H9 (cell line): ENCODE data around the gene MTTP. TPM values are rescaled to one million over a fixed set of nuclear protein-coding genes. Genes with fewer than 3 reads are reported as not detected.

ENCODE experiments used
- DNase-seq: peaks from one replicate; pipeline ENCODE4 v3.0.0-alpha.2; 2017
- H2AFZ ChIP-seq: one replicate; pipeline ENCODE4 v1.6.1; 2013; ENCODE audit warnings: mild to moderate bottlenecking, low read length, control low read depth, moderate library complexity
- H2AK5ac ChIP-seq: 2 replicates; pipeline ENCODE4 v1.6.1; 2013; ENCODE audit warnings: low read length, control low read depth, mixed read lengths; ENCODE audit not compliant: insufficient read length
- H2BK120ac ChIP-seq: one replicate; pipeline ENCODE4 v1.6.1; 2013; ENCODE audit warnings: low read depth, mild to moderate bottlenecking, low read length, control low read depth, inconsistent platforms; ENCODE audit not compliant: poor library complexity, severe bottlenecking
- H2BK12ac ChIP-seq: 2 replicates; pipeline ENCODE4 v1.6.1; 2013; ENCODE audit warnings: low read length, control low read depth, mixed read lengths, low read depth; ENCODE audit not compliant: insufficient read length
- H2BK15ac ChIP-seq: 2 replicates; pipeline ENCODE4 v1.6.1; 2013; ENCODE audit warnings: low read depth, low read length, control low read depth
- H2BK20ac ChIP-seq: one replicate; pipeline ENCODE4 v1.6.1; 2013; ENCODE audit warnings: low read depth, mild to moderate bottlenecking, low read length, control low read depth, inconsistent platforms; ENCODE audit not compliant: poor library complexity, severe bottlenecking
- H2BK5ac ChIP-seq: 2 replicates; pipeline ENCODE4 v1.6.1; 2013; ENCODE audit warnings: low read length, control low read depth, mixed read lengths; ENCODE audit not compliant: insufficient read length
- H3K14ac ChIP-seq: 2 replicates; pipeline ENCODE4 v1.6.1; 2013; ENCODE audit warnings: low read length, control low read depth; ENCODE audit not compliant: insufficient read depth
- H3K18ac ChIP-seq: 2 replicates; pipeline ENCODE4 v1.6.1; 2013; ENCODE audit warnings: low read depth, mild to moderate bottlenecking, mixed read lengths, low read length, control low read depth; ENCODE audit not compliant: insufficient read length
- H3K23ac ChIP-seq: 2 replicates; pipeline ENCODE4 v1.6.1; 2013; ENCODE audit warnings: low read length, control low read depth, mixed read lengths, low read depth; ENCODE audit not compliant: insufficient read length
- H3K23me2 ChIP-seq: 2 replicates; pipeline ENCODE4 v1.6.1; 2013; ENCODE audit warnings: low read depth, mild to moderate bottlenecking, mixed read lengths, low read length, control low read depth; ENCODE audit not compliant: insufficient read length, poor library complexity, severe bottlenecking
- H3K27ac ChIP-seq: 2 replicates; pipeline ENCODE4 v1.5.1; 2013; ENCODE audit warnings: low read length, control low read depth, mixed read lengths, low read depth; ENCODE audit not compliant: insufficient read length
- H3K27me3 ChIP-seq: 2 replicates; pipeline ENCODE4 v1.6.1; 2013; ENCODE audit warnings: low read length, control low read depth, inconsistent platforms; ENCODE audit not compliant: insufficient read depth
- H3K4ac ChIP-seq: 2 replicates; pipeline ENCODE4 v1.6.1; 2013; ENCODE audit warnings: low read depth, mild to moderate bottlenecking, control low read depth, inconsistent platforms, low read length, moderate library complexity
- H3K4me1 ChIP-seq: 2 replicates; pipeline ENCODE4 v1.6.1; 2013; ENCODE audit warnings: low read length, control low read depth, inconsistent platforms; ENCODE audit not compliant: insufficient read depth
- H3K4me2 ChIP-seq: 2 replicates; pipeline ENCODE4 v1.6.1; 2013; ENCODE audit warnings: low read length, control low read depth, mixed read lengths; ENCODE audit not compliant: insufficient read length, insufficient read depth
- H3K56ac ChIP-seq: 2 replicates; pipeline ENCODE4 v1.6.1; 2013; ENCODE audit warnings: low read depth, mild to moderate bottlenecking, mixed read lengths, low read length, control low read depth; ENCODE audit not compliant: insufficient read length
- H3K79me1 ChIP-seq: 2 replicates; pipeline ENCODE4 v1.6.1; 2013; ENCODE audit warnings: low read depth, mild to moderate bottlenecking, moderate library complexity, low read length, control low read depth, inconsistent platforms; ENCODE audit not compliant: insufficient read depth, poor library complexity, severe bottlenecking
- H3K79me2 ChIP-seq: 2 replicates; pipeline ENCODE4 v1.6.1; 2013; ENCODE audit warnings: low read length, control low read depth, inconsistent platforms; ENCODE audit not compliant: insufficient read depth
- H3K9ac ChIP-seq: 2 replicates; pipeline ENCODE4 v1.6.1; 2013; ENCODE audit warnings: low read length, control low read depth, mixed read lengths; ENCODE audit not compliant: insufficient read length; ENCODE audit errors: extremely low read depth
- H3K9me3 ChIP-seq: one replicate; pipeline ENCODE4 v1.6.1; 2013; ENCODE audit warnings: low read depth, low read length, inconsistent platforms; ENCODE audit not compliant: control insufficient read depth
- H3T11ph ChIP-seq: one replicate; pipeline ENCODE4 v1.6.1; 2013; ENCODE audit warnings: mild to moderate bottlenecking, low read length, control low read depth, inconsistent platforms
- H4K20me1 ChIP-seq: one replicate; pipeline ENCODE4 v1.6.1; 2013; ENCODE audit not compliant: control insufficient read depth, insufficient read length, insufficient read depth
- H4K5ac ChIP-seq: 2 replicates; pipeline ENCODE4 v1.6.1; 2013; ENCODE audit warnings: low read depth, mild to moderate bottlenecking, mixed read lengths, low read length, control low read depth; ENCODE audit not compliant: insufficient read length
- H4K8ac ChIP-seq: replicated peaks from 2 replicates; pipeline ENCODE4 v1.6.1; 2013; ENCODE audit warnings: low read length, control low read depth, mixed read lengths, low read depth; ENCODE audit not compliant: insufficient read length
- H4K91ac ChIP-seq: 2 replicates; pipeline ENCODE4 v1.6.1; 2013; ENCODE audit warnings: low read depth, mild to moderate bottlenecking, moderate library complexity, mixed read lengths, low read length, control low read depth; ENCODE audit not compliant: insufficient read length
- H3K27ac Mint-ChIP-seq, 3 experiments: 2 replicates in 2 of 3; 3 replicates in 1 of 3; pipeline ENCODE4 v1.8.0; 2020 to 2021; ENCODE audit warnings: mixed read lengths in 3 of 3, mild to moderate bottlenecking in 1 of 3, moderate library complexity in 1 of 3
- H3K27me3 Mint-ChIP-seq: 2 replicates; pipeline ENCODE4 v1.8.0; 2021; ENCODE audit warnings: low read depth, mild to moderate bottlenecking, moderate library complexity, mixed read lengths
- H3K36me3 Mint-ChIP-seq, 3 experiments: 2 replicates in 2 of 3; 3 replicates in 1 of 3; pipeline ENCODE4 v1.8.0; 2020 to 2021; ENCODE audit warnings: low read depth in 3 of 3, mixed read lengths in 3 of 3; ENCODE audit not compliant: insufficient read depth in 1 of 3
- H3K4me1 Mint-ChIP-seq, 2 experiments: 2 replicates each; pipeline ENCODE4 v1.8.0; 2020; ENCODE audit warnings: mixed read lengths in 2 of 2
- H3K4me3 Mint-ChIP-seq, 2 experiments: 2 replicates in 1 of 2; 3 replicates in 1 of 2; pipeline ENCODE4 v1.8.0; 2020 to 2021; ENCODE audit warnings: mild to moderate bottlenecking in 2 of 2, mixed read lengths in 2 of 2, moderate library complexity in 1 of 2
- H3K9me3 Mint-ChIP-seq, 2 experiments: 2 replicates in 1 of 2; 3 replicates in 1 of 2; pipeline ENCODE4 v1.8.0; 2020; ENCODE audit warnings: mild to moderate bottlenecking in 2 of 2, mixed read lengths in 2 of 2, moderate library complexity in 1 of 2
- CTCF ChIP-seq: fragments of 200-600 bp; sonication (generic); conservative IDR thresholded peaks from 3 replicates; pipeline ENCODE4 v1.8.0; 2021; ENCODE audit warnings: antibody characterized with exemption, mild to moderate bottlenecking
- WGBS: extraction: QIAGEN DNeasy Blood & Tissue Kit; methylation state at CpG from one replicate; pipeline ENCODE4 v1.1.7; 2013; ENCODE audit warnings: missing lambda C conversion rate, low lambda C conversion rate, mixed read lengths; ENCODE audit not compliant: insufficient read length; ENCODE audit errors: extremely low coverage; 5-methylcytosine and 5-hydroxymethylcytosine counted together
- total RNA-seq: library from RNA; stranded (reverse); gene quantifications from 2 replicates; pipeline ENCODE4 v1.2.1, GENCODE V29; 2021

Gene MTTP
- total RNA-seq, 1 experiment from 2014 or later: 0.46 TPM

GRCh38 chr4:99628040-99628439 is 53.4 kb downstream of the MTTP start:
- no peak overlapping the region for H3K4me3 Mint-ChIP-seq
- no CpG with 5 or more reads among the region's 1 CpG for WGBS
- no peaks in the 10 kb centered on the region; the same call in 1 of the 2 replicates for H3K4me1 ChIP-seq
- no peak overlapping the region for H2BK15ac ChIP-seq
- H2AK5ac ChIP-seq: no peak overlapping the region
- H3K27me3 ChIP-seq: no peaks in the 10 kb centered on the region
- no peak overlapping the region for H4K91ac ChIP-seq
- H2AFZ ChIP-seq: no peak overlapping the region
- H2BK120ac ChIP-seq: no peak overlapping the region
- H3K4me1 Mint-ChIP-seq: peaks cover 12 to 18% of the 10 kb centered on the region in 2 experiments
- H2BK5ac ChIP-seq: no peak overlapping the region
- H3K4ac ChIP-seq: no peak overlapping the region
- no peak overlapping the region for H3K23ac ChIP-seq
- no peak overlapping the region for H4K5ac ChIP-seq
- no peaks in the 10 kb centered on the region for H3K79me2 ChIP-seq
- H3K36me3 Mint-ChIP-seq: no peaks in the 10 kb centered on the region
- no peak overlapping the region for H3K56ac ChIP-seq
- H3K9me3 ChIP-seq: no peaks in the 10 kb centered on the region
- H3K27ac Mint-ChIP-seq: no peak overlapping the region
- H3K14ac ChIP-seq: no peak overlapping the region
- H4K20me1 ChIP-seq: no peaks in the 10 kb centered on the region
- no peaks in the 10 kb centered on the region for H3K27me3 Mint-ChIP-seq
- no peak for DNase-seq
- no peak overlapping the region for H3K9ac ChIP-seq
- H3K27ac ChIP-seq: no peak overlapping the region
- no peak overlapping the region for H3T11ph ChIP-seq
- H2BK12ac ChIP-seq: no peak overlapping the region
- no peak for TF ChIP-seq CTCF
- no peak overlapping the region for H3K4me2 ChIP-seq
- H3K9me3 Mint-ChIP-seq: no peaks in the 10 kb centered on the region
- H3K23me2 ChIP-seq: no peaks in the 10 kb centered on the region
- no peak overlapping the region for H2BK20ac ChIP-seq
- H3K18ac ChIP-seq: no peak overlapping the region
- H3K79me1 ChIP-seq: no peaks in the 10 kb centered on the region
- no peak overlapping the region for H4K8ac ChIP-seq
